GOT3 (cell line): ENCODE data around the gene STAT4.

Source experiments
- DNase-seq: peaks from one replicate; lab custom pipeline; 2025; ENCODE audit warnings: mixed read lengths; lab: John Stamatoyannopoulos, UW

Gene STAT4

GRCh38 chr2:191082321-191082720 lies 68.5 kb downstream of the STAT4 start:
- DNase-seq = no peak

GRCh38 chr2:191081411-191082155 lies 69.2 kb downstream of the STAT4 start:
- no peak for DNase-seq

- no peak for DNase-seq
These were observed 72.5 kb downstream of the STAT4 start for GRCh38 chr2:191078165-191078867.

GRCh38 chr2:191070276-191070675 lies 80.5 kb downstream of the STAT4 start:
- DNase-seq = no peak

- no peak for DNase-seq
These were observed 81.2 kb downstream of the STAT4 start for GRCh38 chr2:191069606-191070005.

- DNase-seq = no peak
These were observed 83.9 kb downstream of the STAT4 start for GRCh38 chr2:191066919-191067233.

- no peak for DNase-seq
These were observed 84.4 kb downstream of the STAT4 start for GRCh38 chr2:191066197-191066918.

GRCh38 chr2:191065785-191066184 lies 85.0 kb downstream of the STAT4 start:
- no peak for DNase-seq

- DNase-seq = no peak
These were observed 86.2 kb downstream of the STAT4 start for GRCh38 chr2:191064590-191064989.

GRCh38 chr2:191063584-191063983 lies 87.2 kb downstream of the STAT4 start:
- DNase-seq = no peak

- DNase-seq = no peak
These were observed 89.3 kb downstream of the STAT4 start for GRCh38 chr2:191061381-191061980.

GRCh38 chr2:191059308-191059707 lies 91.5 kb downstream of the STAT4 start:
- no peak for DNase-seq

GRCh38 chr2:191056228-191056627 lies 94.6 kb downstream of the STAT4 start:
- DNase-seq = no peak

GRCh38 chr2:191053256-191053655 lies 97.5 kb downstream of the STAT4 start:
- DNase-seq = no peak

- DNase-seq = no peak
These were observed 98.7 kb downstream of the STAT4 start for GRCh38 chr2:191051825-191052778.

- DNase-seq = no peak
These were observed 99.6 kb downstream of the STAT4 start for GRCh38 chr2:191051177-191051576.

GRCh38 chr2:191050640-191050987 lies 100.2 kb downstream of the STAT4 start:
- no peak for DNase-seq

GRCh38 chr2:191049728-191050639 lies 100.8 kb downstream of the STAT4 start:
- DNase-seq = no peak

GRCh38 chr2:191048073-191048472 lies 102.7 kb downstream of the STAT4 start:
- no peak for DNase-seq

- DNase-seq = no peak
These were observed 105.7 kb downstream of the STAT4 start for GRCh38 chr2:191045141-191045540.

- no peak for DNase-seq
These were observed 107.4 kb downstream of the STAT4 start for GRCh38 chr2:191043438-191043837.
